LNCaP clone FGC (cell line): ENCODE data around the gene COX8C.
A peak's percentile ranks its signal among the peaks of the same experiment; 100 is the strongest.

Experiments used
- DNase-seq: peaks from one replicate; pipeline ENCODE4 v3.0.0-alpha.2; 2011; ENCODE audit warnings: low read depth
- H3K4me3 ChIP-seq: 2 replicates; pipeline ENCODE4 v1.5.1; 2011; ENCODE audit warnings: mild to moderate bottlenecking, low read depth, low read length, control low read depth
- CTCF ChIP-seq: IDR thresholded peaks from 2 replicates; pipeline ENCODE4 v1.5.1; 2012; ENCODE audit warnings: mild to moderate bottlenecking; ENCODE audit not compliant: control insufficient read depth, insufficient read depth; ENCODE audit errors: extremely low read depth

COX8C gene

DNA sequence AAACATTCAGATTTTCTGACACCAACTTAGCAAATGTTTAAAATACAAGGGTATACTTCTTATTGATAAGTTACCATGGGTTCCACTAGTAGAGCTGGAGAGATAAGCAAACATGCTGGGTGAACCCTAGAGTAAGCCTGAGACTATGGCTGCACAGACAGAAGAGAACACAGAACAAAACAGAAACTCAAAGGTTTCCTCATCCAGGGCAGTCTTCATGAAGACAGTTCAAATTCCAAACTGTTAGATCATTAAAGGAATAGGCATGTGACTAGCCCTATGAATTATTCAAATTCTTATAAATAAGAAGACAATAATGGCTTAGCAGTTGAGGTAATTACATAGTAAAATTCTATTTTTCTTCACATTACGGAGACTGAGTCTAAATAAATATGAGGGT lies 42.2 kb upstream of the COX8C start:
- no peak for DNase-seq
- no peak for TF ChIP-seq CTCF
- H3K4me3 ChIP-seq, result no peak overlapping the region

GRCh38 chr14:93305725-93306418 lies 41.1 kb upstream of the COX8C start:
- DNase-seq, result no peak
- TF ChIP-seq CTCF, result no peak
- H3K4me3 ChIP-seq, result no peak overlapping the region

- DNase-seq, result no peak
- TF ChIP-seq CTCF, result no peak
- no peak overlapping the region for H3K4me3 ChIP-seq
Measured at GRCh38 chr14:93306812-93307211, 40.2 kb upstream of the COX8C start.

GRCh38 chr14:93308686-93309345 lies 38.2 kb upstream of the COX8C start:
- TF ChIP-seq CTCF, result no peak
- no peak for DNase-seq
- no peak overlapping the region for H3K4me3 ChIP-seq

- DNase-seq, result no peak
- no peak overlapping the region for H3K4me3 ChIP-seq
- TF ChIP-seq CTCF, result no peak
Measured at GRCh38 chr14:93309427-93309966, 37.5 kb upstream of the COX8C start.

DNA sequence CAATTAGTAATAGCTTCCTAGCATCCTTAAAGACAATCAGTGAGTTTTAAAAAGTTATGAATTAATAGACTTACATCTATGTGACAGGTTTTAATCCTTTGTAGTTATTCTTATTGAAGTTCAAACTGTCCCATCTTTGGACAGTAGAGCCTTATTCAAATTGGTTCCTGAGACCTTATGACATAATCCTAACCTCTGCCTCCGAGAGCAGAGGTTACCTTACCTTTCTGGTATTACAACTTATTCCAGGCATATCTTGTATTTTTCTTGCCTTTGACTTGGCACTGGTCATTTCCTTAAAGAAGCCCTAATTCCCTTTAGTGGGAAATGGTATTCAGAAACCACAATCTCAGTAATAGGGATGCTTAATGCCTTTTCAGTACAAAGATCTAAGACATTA lies 35.9 kb upstream of the COX8C start:
- no peak overlapping the region for H3K4me3 ChIP-seq
- DNase-seq, result peak; percentile 42
- TF ChIP-seq CTCF, result 0 out of 2 replicates have a peak, but pooled peaks have one; percentile 4
